ENCODE data around the gene BEGAIN. TPM values are rescaled to one million over a fixed set of nuclear protein-coding genes. Genes with fewer than 3 reads are reported as not detected.

The BEGAIN gene
- total RNA-seq, 4 donors from 2014 or later, result 0.25 to 0.49 (median 0.26) TPM; not detected in 1

GRCh38 chr14:100592461-100592891 is 5.3 kb upstream of the BEGAIN start:
- DNase-seq (peak in 1 of 2 donors; percentile 7), ATAC-seq (no peak)
- H3K4me3 ChIP-seq, result no peak overlapping the region
- peaks cover 12 to 26% (median 20%) of the 10 kb centered on the region in 3 donors for H3K27me3 ChIP-seq
- H3K4me1 ChIP-seq, result no peaks in the 10 kb centered on the region
- H3K9me3 ChIP-seq, result no peaks in the 10 kb centered on the region
- H3K27ac ChIP-seq, result no peak overlapping the region
- intact Hi-C loops (cut with DNase I; ENCODE audit: low total_unique reads) (no loop called here), in situ Hi-C loops (cut with MboI; ENCODE audit: low sequenced_read_pairs in 4 of 4) (no loop called here)
- TF ChIP-seq, protein P1, sequence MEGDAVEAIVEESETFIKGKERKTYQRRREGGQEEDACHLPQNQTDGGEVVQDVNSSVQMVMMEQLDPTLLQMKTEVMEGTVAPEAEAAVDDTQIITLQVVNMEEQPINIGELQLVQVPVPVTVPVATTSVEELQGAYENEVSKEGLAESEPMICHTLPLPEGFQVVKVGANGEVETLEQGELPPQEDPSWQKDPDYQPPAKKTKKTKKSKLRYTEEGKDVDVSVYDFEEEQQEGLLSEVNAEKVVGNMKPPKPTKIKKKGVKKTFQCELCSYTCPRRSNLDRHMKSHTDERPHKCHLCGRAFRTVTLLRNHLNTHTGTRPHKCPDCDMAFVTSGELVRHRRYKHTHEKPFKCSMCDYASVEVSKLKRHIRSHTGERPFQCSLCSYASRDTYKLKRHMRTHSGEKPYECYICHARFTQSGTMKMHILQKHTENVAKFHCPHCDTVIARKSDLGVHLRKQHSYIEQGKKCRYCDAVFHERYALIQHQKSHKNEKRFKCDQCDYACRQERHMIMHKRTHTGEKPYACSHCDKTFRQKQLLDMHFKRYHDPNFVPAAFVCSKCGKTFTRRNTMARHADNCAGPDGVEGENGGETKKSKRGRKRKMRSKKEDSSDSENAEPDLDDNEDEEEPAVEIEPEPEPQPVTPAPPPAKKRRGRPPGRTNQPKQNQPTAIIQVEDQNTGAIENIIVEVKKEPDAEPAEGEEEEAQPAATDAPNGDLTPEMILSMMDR (IDR thresholded peaks at IDR 0.05 in 4 of 5, conservative IDR thresholded peaks at IDR 0.05 in 1 of 5), result no peak
- no peak for TF ChIP-seq POLR2A (IDR thresholded peaks at IDR 0.05)
- H3K36me3 ChIP-seq, result no peaks in the 10 kb centered on the region

DNA sequence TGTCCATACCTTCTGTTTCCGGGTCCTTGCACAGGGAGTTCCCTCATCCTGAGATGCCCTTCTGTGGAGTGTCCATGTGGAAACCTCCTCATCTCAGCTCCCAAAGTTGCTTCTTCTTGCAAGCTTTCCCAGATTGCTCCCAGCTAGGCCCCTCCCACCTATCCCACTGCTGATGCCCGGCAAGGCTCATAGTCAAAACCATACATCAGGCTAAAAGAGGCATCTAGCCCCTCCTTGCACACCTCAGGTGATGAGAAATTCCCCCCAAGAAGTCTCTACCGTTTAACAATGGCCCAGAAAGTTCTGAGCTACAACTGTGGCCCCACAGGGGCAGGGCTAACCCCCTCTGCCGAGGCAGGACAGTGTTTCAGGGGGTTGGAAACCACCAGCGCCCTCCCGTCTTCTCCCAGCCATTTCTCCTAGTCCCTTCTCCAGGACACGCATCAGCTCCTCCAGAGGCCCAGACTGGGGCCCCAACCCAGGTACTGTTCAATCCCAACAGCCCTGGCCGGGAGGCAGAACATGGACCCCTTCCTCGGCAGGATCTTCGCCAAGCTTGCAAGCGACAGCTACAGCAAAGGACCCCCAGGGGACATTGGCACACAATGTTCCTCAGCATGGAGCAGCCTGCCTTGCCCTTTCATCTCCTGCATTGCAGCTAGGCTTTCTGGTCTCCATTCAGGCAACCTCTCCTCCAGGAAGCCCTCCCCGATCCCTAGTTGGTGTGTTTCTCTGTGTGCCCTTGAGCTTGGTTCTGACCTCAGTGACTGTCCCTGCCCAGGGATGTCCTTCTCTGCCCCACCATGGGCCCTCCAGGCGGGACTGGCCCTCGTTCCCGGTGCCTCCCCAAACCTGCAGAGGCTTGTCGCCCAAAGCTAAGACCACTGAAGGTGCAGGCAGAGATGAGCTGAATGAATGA is 4.5 kb upstream of the BEGAIN start:
- Histone ChIP-seq H3K4me1 (no peaks in the 10 kb centered on the region), H3K4me3 (no peak overlapping the region), H3K27ac (no peak overlapping the region), H3K27me3 (peaks cover 12 to 25% (median 20%) of the 10 kb centered on the region in 3 donors), H3K9me3 (no peaks in the 10 kb centered on the region), H3K36me3 (no peaks in the 10 kb centered on the region)
- DNase-seq (peak in 1 of 2 donors; percentile 1), ATAC-seq (no peak)
- in situ Hi-C loops (cut with MboI; ENCODE audit: low sequenced_read_pairs in 4 of 4), result no loop called here
- intact Hi-C loops (cut with DNase I; ENCODE audit: low total_unique reads), result no loop called here
- no peak for TF ChIP-seq POLR2A (IDR thresholded peaks at IDR 0.05)
- TF ChIP-seq, protein P1 (IDR thresholded peaks at IDR 0.05 in 4 of 5, conservative IDR thresholded peaks at IDR 0.05 in 1 of 5), result no peak

- no peak overlapping the region for H3K4me3 ChIP-seq
- H3K4me1 ChIP-seq, result no peaks in the 10 kb centered on the region
- peaks cover 12 to 31% (median 27%) of the 10 kb centered on the region in 3 donors for H3K27me3 ChIP-seq
- H3K9me3 ChIP-seq, result no peaks in the 10 kb centered on the region
- ATAC-seq (no peak), DNase-seq (peak in 1 of 2 donors; percentile 1)
- H3K36me3 ChIP-seq, result no peaks in the 10 kb centered on the region
- intact Hi-C loops (cut with DNase I; ENCODE audit: low total_unique reads) (no loop called here), in situ Hi-C loops (cut with MboI; ENCODE audit: low sequenced_read_pairs in 4 of 4) (no loop called here)
- TF ChIP-seq, protein P1 (IDR thresholded peaks at IDR 0.05 in 4 of 5, conservative IDR thresholded peaks at IDR 0.05 in 1 of 5), result no peak
- no peak overlapping the region for H3K27ac ChIP-seq
Observed at GRCh38 chr14:100590726-100591452, 3.7 kb upstream of the BEGAIN start.

DNA sequence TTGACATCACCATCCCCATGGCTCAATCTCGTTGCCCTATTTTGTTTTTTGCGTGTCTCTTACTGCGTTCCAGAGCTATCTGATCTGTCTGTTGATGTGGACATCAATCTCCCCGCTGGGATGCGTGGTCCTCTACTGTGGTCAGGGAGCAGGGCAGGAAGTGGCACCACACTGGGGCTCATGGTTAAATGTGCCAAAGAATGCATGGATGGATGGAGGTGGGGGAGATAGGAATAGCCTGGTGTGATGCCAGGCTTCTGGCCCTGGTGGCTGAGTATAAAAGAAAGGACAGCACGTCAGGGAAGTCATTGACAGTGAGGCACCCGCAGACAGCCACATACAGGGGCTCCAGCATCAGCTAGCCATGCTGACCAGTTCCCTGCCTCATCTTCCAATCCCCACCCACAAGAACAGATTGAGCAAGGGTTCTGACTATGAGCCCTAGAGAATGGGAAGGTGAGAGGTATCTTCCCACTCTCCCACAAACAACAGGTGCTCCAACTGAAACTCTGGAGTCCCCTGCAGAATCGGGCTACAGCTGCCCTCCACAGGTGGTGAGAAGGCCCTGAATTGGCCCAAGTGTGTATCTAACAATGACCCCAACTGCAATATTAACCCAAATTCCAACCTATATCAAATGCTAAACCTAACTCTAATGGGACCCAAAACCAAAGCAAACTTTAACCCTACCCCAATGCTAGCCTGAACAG is 2.7 kb upstream of the BEGAIN start:
- Histone ChIP-seq H3K4me3 (no peak overlapping the region), H3K27ac (no peak overlapping the region), H3K36me3 (no peaks in the 10 kb centered on the region), H3K27me3 (peaks cover 12 to 31% (median 30%) of the 10 kb centered on the region in 3 donors), H3K4me1 (no peaks in the 10 kb centered on the region), H3K9me3 (no peaks in the 10 kb centered on the region)
- TF ChIP-seq, protein P1 (IDR thresholded peaks at IDR 0.05 in 4 of 5, conservative IDR thresholded peaks at IDR 0.05 in 1 of 5), result no peak
- TF ChIP-seq POLR2A (IDR thresholded peaks at IDR 0.05), result no peak
- ATAC-seq (no peak), DNase-seq (no peak)
- intact Hi-C loops (cut with DNase I; ENCODE audit: low total_unique reads), result no loop called here
- in situ Hi-C loops (cut with MboI; ENCODE audit: low sequenced_read_pairs in 4 of 4), result no loop called here

All from gastrocnemius medialis (tissue), 4 donors.